ENCODE measurements around the gene COBLL1.

DNA sequence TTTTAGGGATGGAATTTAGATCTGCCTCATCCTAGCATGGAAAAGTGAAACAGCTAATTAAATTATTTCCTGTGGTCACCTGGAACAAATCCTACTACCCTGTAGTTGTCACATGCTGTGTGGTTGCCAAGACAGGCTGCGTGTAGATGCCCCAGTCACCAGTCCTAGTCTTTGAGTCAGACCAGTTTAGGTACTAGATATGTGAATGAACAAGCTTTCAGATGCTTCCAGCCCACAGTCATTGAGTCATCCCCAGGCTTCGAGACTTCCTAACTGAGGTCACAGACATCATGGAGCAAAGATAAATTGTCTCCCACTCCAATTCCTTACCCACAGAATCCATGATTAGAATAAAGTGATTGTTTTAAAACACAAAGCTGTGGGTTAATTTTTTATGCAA, 184.5 kb downstream of the COBLL1 start:
- no peak for TF ChIP-seq POLR2A (IDR thresholded peaks at IDR 0.05; ENCODE audit: low read depth, low read length)
- no peak for TF ChIP-seq POLR2AphosphoS5 (IDR thresholded peaks at IDR 0.05; ENCODE audit: low read depth, low read length)
- TF ChIP-seq TAF1 (IDR thresholded peaks at IDR 0.05; ENCODE audit: borderline replicate concordance, low read depth, low read length), result no peak

Measured in GM12892 (cell line).